HEK293 (cell line): ENCODE results near the gene ZBTB20.

Source experiments
- CTCF ChIA-PET: fragments of 350-600 bp; formaldehyde crosslinking; extraction: SDS; loops from one replicate; lab custom pipeline; 2021; ENCODE audit warnings: antibody characterized with exemption; lab: Yijun Ruan, JAX
- POLR2A ChIA-PET: fragments of 300-600 bp; formaldehyde crosslinking; extraction: SDS; loops from one replicate; lab custom pipeline; 2020; ENCODE audit warnings: antibody characterized with exemption, inconsistent platforms; lab: Yijun Ruan, JAX
- H3K27ac ChIP-seq: fragments of 200-500 bp; sonication (Bioruptor generic); 2 replicates; pipeline ENCODE4 v1.5.1; 2014; ENCODE audit warnings: low read depth, low read length, control low read depth, inconsistent platforms; ENCODE audit errors: extremely low read depth
- H3K36me3 ChIP-seq, 2 experiments: fragments of 200-500 bp in 1 of 2; sonication (Bioruptor generic) in 1 of 2; 1 replicate in 1 of 2; 2 replicates in 1 of 2; pipeline ENCODE4 v1.5.1; 2014 to 2017; ENCODE audit warnings: inconsistent platforms in 2 of 2, low read length in 2 of 2; ENCODE audit not compliant: control insufficient read depth in 2 of 2, insufficient read depth in 1 of 2
- H3K4me1 ChIP-seq: fragments of 200-500 bp; sonication (Bioruptor generic); 2 replicates; pipeline ENCODE4 v1.5.1; 2014; ENCODE audit warnings: mild to moderate bottlenecking, low read length, inconsistent platforms; ENCODE audit not compliant: control insufficient read depth, insufficient read depth
- H3K4me3 ChIP-seq: 2 replicates; pipeline ENCODE4 v1.5.1; 2011; ENCODE audit warnings: low read depth, mild to moderate bottlenecking, control low read depth, low read length, moderate library complexity
- H3K9me3 ChIP-seq: fragments of 200-500 bp; sonication (Bioruptor generic); 2 replicates; pipeline ENCODE4 v1.5.1; 2014; ENCODE audit warnings: low read depth, low read length, inconsistent platforms; ENCODE audit not compliant: control insufficient read depth, insufficient read depth
- GLIS2 ChIP-seq: fragments of 450-650 bp; formaldehyde crosslinking; IDR thresholded peaks from 2 replicates; pipeline ENCODE4 v1.5.1; 2016; ENCODE audit warnings: missing biosample characterization, missing genetic modification characterization
- HOXD13 ChIP-seq: sonication (generic); formaldehyde crosslinking; IDR thresholded peaks from 2 replicates; pipeline ENCODE4 v1.8.0; 2022; ENCODE audit warnings: missing genetic modification reagents, borderline replicate concordance
- OSR2 ChIP-seq: fragments of 450-650 bp; formaldehyde crosslinking; IDR thresholded peaks from 2 replicates; pipeline ENCODE4 v1.5.1; 2016; ENCODE audit warnings: missing biosample characterization, missing genetic modification characterization
- OVOL3 ChIP-seq: fragments of 450-650 bp; formaldehyde crosslinking; IDR thresholded peaks from 2 replicates; pipeline ENCODE4 v1.5.1; 2016; ENCODE audit warnings: missing biosample characterization, missing genetic modification characterization
- PRDM1 ChIP-seq: fragments of 450-650 bp; formaldehyde crosslinking; IDR thresholded peaks from 2 replicates; pipeline ENCODE4; 2016; ENCODE audit warnings: missing biosample characterization, missing genetic modification characterization
- SCRT2 ChIP-seq: fragments of 450-650 bp; formaldehyde crosslinking; IDR thresholded peaks from 2 replicates; pipeline ENCODE4 v1.5.1; 2016; ENCODE audit warnings: missing biosample characterization, missing genetic modification characterization
- SP2 ChIP-seq: fragments of 450-650 bp; formaldehyde crosslinking; IDR thresholded peaks from 2 replicates; pipeline ENCODE4 v1.5.1; 2016; ENCODE audit warnings: missing biosample characterization, missing genetic modification characterization
- YY2 ChIP-seq: fragments of 450-650 bp; formaldehyde crosslinking; IDR thresholded peaks from 2 replicates; pipeline ENCODE4 v1.5.1; 2016; ENCODE audit warnings: missing biosample characterization, missing genetic modification characterization
- ZBTB7A ChIP-seq: fragments of 450-650 bp; formaldehyde crosslinking; IDR thresholded peaks from 2 replicates; pipeline ENCODE4 v1.5.1; 2016; ENCODE audit warnings: low read depth, missing biosample characterization, missing genetic modification characterization
- ZEB2 ChIP-seq: fragments of 450-650 bp; formaldehyde crosslinking; IDR thresholded peaks from 2 replicates; pipeline ENCODE4 v1.5.1; 2016; ENCODE audit warnings: missing biosample characterization, missing genetic modification characterization
- ZNF112 ChIP-seq: fragments of 450-650 bp; formaldehyde crosslinking; IDR thresholded peaks from 2 replicates; pipeline ENCODE4 v1.5.0; 2017; ENCODE audit warnings: missing biosample characterization, missing genetic modification characterization
- ZNF157 ChIP-seq: fragments of 450-650 bp; formaldehyde crosslinking; IDR thresholded peaks from 2 replicates; pipeline ENCODE4 v1.5.1; 2016; ENCODE audit warnings: missing biosample characterization, missing genetic modification characterization
- ZNF184 ChIP-seq: fragments of 450-650 bp; IDR thresholded peaks from 2 replicates; pipeline ENCODE4 v1.5.1; 2018; ENCODE audit warnings: missing biosample characterization, mild to moderate bottlenecking, missing genetic modification characterization
- ZNF202 ChIP-seq: fragments of 450-650 bp; formaldehyde crosslinking; IDR thresholded peaks from 2 replicates; pipeline ENCODE4 v1.5.1; 2016; ENCODE audit warnings: missing biosample characterization, missing genetic modification characterization, borderline replicate concordance
- ZNF239 ChIP-seq: fragments of 450-650 bp; formaldehyde crosslinking; IDR thresholded peaks from 2 replicates; pipeline ENCODE4 v1.5.1; 2016; ENCODE audit warnings: missing biosample characterization, missing genetic modification characterization
- ZNF24 ChIP-seq: fragments of 450-650 bp; formaldehyde crosslinking; IDR thresholded peaks from 2 replicates; pipeline ENCODE4 v1.5.1; 2016; ENCODE audit warnings: missing biosample characterization, missing genetic modification characterization
- ZNF248 ChIP-seq: fragments of 450-650 bp; formaldehyde crosslinking; IDR thresholded peaks from 2 replicates; pipeline ENCODE4 v1.5.1; 2017; ENCODE audit warnings: missing biosample characterization, missing genetic modification characterization
- ZNF335 ChIP-seq: fragments of 450-650 bp; formaldehyde crosslinking; conservative IDR thresholded peaks from 2 replicates; pipeline ENCODE4 v1.5.1; 2016; ENCODE audit warnings: missing biosample characterization, missing genetic modification characterization
- ZNF48 ChIP-seq: fragments of 450-650 bp; formaldehyde crosslinking; IDR thresholded peaks from 2 replicates; pipeline ENCODE4 v1.5.1; 2016; ENCODE audit warnings: missing biosample characterization, missing genetic modification characterization
- ZNF555 ChIP-seq: fragments of 450-650 bp; formaldehyde crosslinking; conservative IDR thresholded peaks from 2 replicates; pipeline ENCODE4 v1.5.1; 2017; ENCODE audit warnings: missing biosample characterization, mild to moderate bottlenecking, missing genetic modification characterization, inconsistent platforms
- ZNF626 ChIP-seq: fragments of 450-650 bp; sonication (Bioruptor Pico); formaldehyde crosslinking; IDR thresholded peaks from 2 replicates; pipeline ENCODE4 v1.5.1; 2018; ENCODE audit warnings: missing biosample characterization, missing genetic modification characterization, inconsistent platforms
- ZNF76 ChIP-seq: fragments of 450-650 bp; formaldehyde crosslinking; IDR thresholded peaks from 2 replicates; pipeline ENCODE4; 2016; ENCODE audit warnings: low read depth, missing biosample characterization, missing genetic modification characterization, borderline replicate concordance
- ZNF768 ChIP-seq: fragments of 450-650 bp; formaldehyde crosslinking; IDR thresholded peaks from 2 replicates; pipeline ENCODE4 v1.5.1; 2018; ENCODE audit warnings: missing biosample characterization, mild to moderate bottlenecking, missing genetic modification characterization
- ZNF791 ChIP-seq: fragments of 450-650 bp; formaldehyde crosslinking; IDR thresholded peaks from 2 replicates; pipeline ENCODE4 v1.5.1; 2016; ENCODE audit warnings: missing biosample characterization, missing genetic modification characterization
- ZNF792 ChIP-seq: fragments of 450-650 bp; formaldehyde crosslinking; IDR thresholded peaks from 2 replicates; pipeline ENCODE4 v1.5.1; 2016; ENCODE audit warnings: missing biosample characterization, missing genetic modification characterization
- ZSCAN30 ChIP-seq: fragments of 450-650 bp; IDR thresholded peaks from 2 replicates; pipeline ENCODE4 v1.5.1; 2018; ENCODE audit warnings: missing biosample characterization, mild to moderate bottlenecking, missing genetic modification characterization, moderate library complexity
- TF ChIP-seq, protein P1 (sequence below): fragments of 450-650 bp; formaldehyde crosslinking; IDR thresholded peaks from 2 replicates; pipeline ENCODE4 v1.5.1; 2017; ENCODE audit warnings: missing biosample characterization, mild to moderate bottlenecking, missing genetic modification characterization, moderate library complexity
- TF ChIP-seq, protein P2 (sequence below): fragments of 450-650 bp; formaldehyde crosslinking; IDR thresholded peaks from 2 replicates; pipeline ENCODE4 v1.5.1; 2017; ENCODE audit warnings: missing biosample characterization, missing genetic modification characterization
- TF ChIP-seq, protein P3 (sequence below): fragments of 450-650 bp; formaldehyde crosslinking; IDR thresholded peaks from 2 replicates; pipeline ENCODE4 v1.5.1; 2016; ENCODE audit warnings: missing biosample characterization, missing genetic modification characterization
- TF ChIP-seq, protein P4 (sequence below): fragments of 450-650 bp; formaldehyde crosslinking; IDR thresholded peaks from 2 replicates; pipeline ENCODE4 v1.5.1; 2017; ENCODE audit warnings: missing biosample characterization, missing genetic modification characterization

Gene ZBTB20

DNA sequence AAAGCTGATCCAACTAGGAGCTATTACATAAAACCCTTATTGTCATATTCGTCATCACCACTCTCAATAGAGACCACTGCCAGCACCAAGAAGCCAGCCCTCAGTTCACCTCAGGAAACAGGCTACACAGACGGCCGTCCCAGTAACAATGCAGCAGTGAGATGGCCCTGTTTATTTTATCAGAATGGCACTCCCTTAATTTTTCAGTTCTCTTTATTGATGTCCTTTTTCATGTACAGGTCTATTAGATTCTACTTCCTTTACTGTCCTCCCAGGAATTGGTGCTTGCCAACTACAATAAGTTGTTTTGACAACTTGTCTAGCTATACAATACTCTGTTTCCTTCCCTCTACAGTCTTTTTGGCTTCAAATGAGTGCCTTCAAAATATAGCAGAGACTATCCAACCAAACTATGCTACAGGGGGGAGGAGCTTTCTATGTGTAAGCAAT lies 272.5 kb downstream of the ZBTB20 start:
- Histone ChIP-seq H3K36me3 (no peaks in the 10 kb centered on the region), H3K4me3 (no peak overlapping the region), H3K27ac (no peak overlapping the region), H3K4me1 (no peaks in the 10 kb centered on the region), H3K9me3 (no peaks in the 10 kb centered on the region)
- ChIA-PET CTCF (interaction anchor here (0.8 kb wide), 1 partner anchor 584 kb away, joined by 3 read pairs; no protein-coding TSS in a partner anchor), POLR2A (no interaction called here)
- TF ChIP-seq ZNF184 (tag by site-specific recombination), result no peak
- no peak for TF ChIP-seq ZNF768 (tag by site-specific recombination)
- no peak for TF ChIP-seq ZNF248
- TF ChIP-seq, protein P1, sequence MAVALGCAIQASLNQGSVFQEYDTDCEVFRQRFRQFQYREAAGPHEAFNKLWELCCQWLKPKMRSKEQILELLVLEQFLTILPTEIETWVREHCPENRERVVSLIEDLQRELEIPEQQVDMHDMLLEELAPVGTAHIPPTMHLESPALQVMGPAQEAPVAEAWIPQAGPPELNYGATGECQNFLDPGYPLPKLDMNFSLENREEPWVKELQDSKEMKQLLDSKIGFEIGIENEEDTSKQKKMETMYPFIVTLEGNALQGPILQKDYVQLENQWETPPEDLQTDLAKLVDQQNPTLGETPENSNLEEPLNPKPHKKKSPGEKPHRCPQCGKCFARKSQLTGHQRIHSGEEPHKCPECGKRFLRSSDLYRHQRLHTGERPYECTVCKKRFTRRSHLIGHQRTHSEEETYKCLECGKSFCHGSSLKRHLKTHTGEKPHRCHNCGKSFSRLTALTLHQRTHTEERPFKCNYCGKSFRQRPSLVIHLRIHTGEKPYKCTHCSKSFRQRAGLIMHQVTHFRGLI (tag by site-specific recombination), result no peak
- no peak for TF ChIP-seq ZNF157
- no peak for TF ChIP-seq ZEB2 (tag by site-specific recombination)
- TF ChIP-seq ZSCAN30 (tag by site-specific recombination), result no peak
- no peak for TF ChIP-seq ZNF202 (tag by site-specific recombination)
- no peak for TF ChIP-seq ZNF24 (tag by site-specific recombination)
- no peak for TF ChIP-seq SCRT2 (tag by site-specific recombination)

DNA sequence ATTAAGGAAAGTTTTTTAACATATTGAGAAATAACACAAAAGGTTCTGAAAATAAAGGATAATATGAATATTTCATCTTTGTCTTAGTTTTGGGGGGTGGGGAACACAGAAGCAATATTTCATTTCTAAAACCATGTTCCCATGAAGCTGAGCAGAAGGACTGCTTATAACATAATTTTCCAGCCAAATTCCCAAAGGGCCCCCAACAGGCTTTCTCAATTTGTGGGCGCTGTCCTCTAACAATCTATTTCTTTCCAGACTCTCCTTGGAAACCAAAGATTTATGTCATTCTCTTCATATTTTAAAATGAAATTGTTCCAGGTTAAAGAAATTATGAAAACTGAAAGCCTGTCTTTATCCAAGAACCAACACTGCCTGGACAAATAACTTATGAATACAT lies 273.5 kb downstream of the ZBTB20 start:
- POLR2A ChIA-PET, result no interaction called here
- CTCF ChIA-PET, result no interaction called here
- no peak overlapping the region for H3K4me3 ChIP-seq
- no peak overlapping the region for H3K27ac ChIP-seq
- H3K36me3 ChIP-seq, result no peaks in the 10 kb centered on the region
- H3K4me1 ChIP-seq, result no peaks in the 10 kb centered on the region
- no peaks in the 10 kb centered on the region for H3K9me3 ChIP-seq
- TF ChIP-seq ZNF791 (tag by site-specific recombination), result no peak
- no peak for TF ChIP-seq ZNF76 (tag by site-specific recombination)
- no peak for TF ChIP-seq PRDM1 (tag by site-specific recombination)
- no peak for TF ChIP-seq ZNF792 (tag by site-specific recombination)
- TF ChIP-seq OVOL3 (tag by site-specific recombination), result no peak
- TF ChIP-seq, protein P2, sequence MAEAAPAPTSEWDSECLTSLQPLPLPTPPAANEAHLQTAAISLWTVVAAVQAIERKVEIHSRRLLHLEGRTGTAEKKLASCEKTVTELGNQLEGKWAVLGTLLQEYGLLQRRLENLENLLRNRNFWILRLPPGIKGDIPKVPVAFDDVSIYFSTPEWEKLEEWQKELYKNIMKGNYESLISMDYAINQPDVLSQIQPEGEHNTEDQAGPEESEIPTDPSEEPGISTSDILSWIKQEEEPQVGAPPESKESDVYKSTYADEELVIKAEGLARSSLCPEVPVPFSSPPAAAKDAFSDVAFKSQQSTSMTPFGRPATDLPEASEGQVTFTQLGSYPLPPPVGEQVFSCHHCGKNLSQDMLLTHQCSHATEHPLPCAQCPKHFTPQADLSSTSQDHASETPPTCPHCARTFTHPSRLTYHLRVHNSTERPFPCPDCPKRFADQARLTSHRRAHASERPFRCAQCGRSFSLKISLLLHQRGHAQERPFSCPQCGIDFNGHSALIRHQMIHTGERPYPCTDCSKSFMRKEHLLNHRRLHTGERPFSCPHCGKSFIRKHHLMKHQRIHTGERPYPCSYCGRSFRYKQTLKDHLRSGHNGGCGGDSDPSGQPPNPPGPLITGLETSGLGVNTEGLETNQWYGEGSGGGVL (tag by site-specific recombination), result no peak
- TF ChIP-seq ZNF335 (tag by site-specific recombination), result no peak
- TF ChIP-seq, protein P3, sequence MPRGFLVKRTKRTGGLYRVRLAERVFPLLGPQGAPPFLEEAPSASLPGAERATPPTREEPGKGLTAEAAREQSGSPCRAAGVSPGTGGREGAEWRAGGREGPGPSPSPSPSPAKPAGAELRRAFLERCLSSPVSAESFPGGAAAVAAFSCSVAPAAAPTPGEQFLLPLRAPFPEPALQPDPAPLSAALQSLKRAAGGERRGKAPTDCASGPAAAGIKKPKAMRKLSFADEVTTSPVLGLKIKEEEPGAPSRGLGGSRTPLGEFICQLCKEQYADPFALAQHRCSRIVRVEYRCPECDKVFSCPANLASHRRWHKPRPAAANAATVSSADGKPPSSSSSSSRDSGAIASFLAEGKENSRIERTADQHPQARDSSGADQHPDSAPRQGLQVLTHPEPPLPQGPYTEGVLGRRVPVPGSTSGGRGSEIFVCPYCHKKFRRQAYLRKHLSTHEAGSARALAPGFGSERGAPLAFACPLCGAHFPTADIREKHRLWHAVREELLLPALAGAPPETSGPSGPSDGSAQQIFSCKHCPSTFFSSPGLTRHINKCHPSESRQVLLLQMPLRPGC (tag by site-specific recombination), result no peak
- no peak for TF ChIP-seq ZNF112

DNA sequence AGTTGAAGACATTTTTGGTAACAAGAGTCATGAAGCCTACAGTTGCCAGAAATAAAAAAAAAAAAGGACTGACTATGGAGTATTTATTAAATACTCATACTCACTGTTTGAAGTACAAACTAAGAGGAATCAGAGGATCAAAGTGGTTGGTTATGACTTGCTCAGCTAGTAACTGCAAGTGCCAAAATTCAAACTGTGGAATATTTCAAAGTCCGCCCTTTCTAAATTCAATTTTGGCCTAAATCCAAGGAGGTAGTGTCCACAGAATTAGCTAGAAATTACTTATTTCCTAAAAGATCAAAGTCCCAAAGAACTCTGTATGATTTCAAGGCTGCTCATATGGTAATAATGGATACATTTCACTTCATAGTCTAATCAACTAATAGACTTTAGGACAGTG lies 274.5 kb downstream of the ZBTB20 start:
- H3K36me3 ChIP-seq, result no peaks in the 10 kb centered on the region
- POLR2A ChIA-PET, result no interaction called here
- CTCF ChIA-PET, result no interaction called here
- H3K4me3 ChIP-seq, result no peak overlapping the region
- H3K4me1 ChIP-seq, result no peaks in the 10 kb centered on the region
- H3K9me3 ChIP-seq, result no peaks in the 10 kb centered on the region
- H3K27ac ChIP-seq, result no peak overlapping the region
- TF ChIP-seq ZNF48 (tag by site-specific recombination) (no peak), GLIS2 (tag by site-specific recombination) (no peak), ZNF555 (tag by site-specific recombination) (no peak), ZBTB7A (tag by site-specific recombination) (no peak), HOXD13 (CRISPR knock-in tag) (no peak), SP2 (tag by site-specific recombination) (no peak), OSR2 (tag by site-specific recombination) (no peak), YY2 (tag by site-specific recombination) (no peak), ZNF239 (tag by site-specific recombination) (no peak), ZNF626 (tag by site-specific recombination) (no peak)
- TF ChIP-seq, protein P4, sequence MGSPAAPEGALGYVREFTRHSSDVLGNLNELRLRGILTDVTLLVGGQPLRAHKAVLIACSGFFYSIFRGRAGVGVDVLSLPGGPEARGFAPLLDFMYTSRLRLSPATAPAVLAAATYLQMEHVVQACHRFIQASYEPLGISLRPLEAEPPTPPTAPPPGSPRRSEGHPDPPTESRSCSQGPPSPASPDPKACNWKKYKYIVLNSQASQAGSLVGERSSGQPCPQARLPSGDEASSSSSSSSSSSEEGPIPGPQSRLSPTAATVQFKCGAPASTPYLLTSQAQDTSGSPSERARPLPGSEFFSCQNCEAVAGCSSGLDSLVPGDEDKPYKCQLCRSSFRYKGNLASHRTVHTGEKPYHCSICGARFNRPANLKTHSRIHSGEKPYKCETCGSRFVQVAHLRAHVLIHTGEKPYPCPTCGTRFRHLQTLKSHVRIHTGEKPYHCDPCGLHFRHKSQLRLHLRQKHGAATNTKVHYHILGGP (tag by site-specific recombination), result no peak
